HepG2 (cell line): Measurements from ENCODE around the gene MAP3K1. TPM values are rescaled to one million over a fixed set of nuclear protein-coding genes. Genes with fewer than 3 reads are reported as not detected.

Experiments
- ATAC-seq: fragments of 200-7000 bp; cut with Tn5 transposase; 3 replicates; pipeline ENCODE4 v1.9.1; 2020; ENCODE audit warnings: mild to moderate bottlenecking, moderate library complexity
- BruUV-seq: library from RNA; stranded (reverse); fragments of 400-500 nt; replicated peaks from 2 replicates; lab custom pipeline; 2021; lab: Mats Ljungman, UMichigan
- CTCF ChIA-PET: fragments of 300-600 bp; formaldehyde crosslinking; extraction: SDS; loops from one replicate; lab custom pipeline; 2021; ENCODE audit warnings: low total read pairs, inconsistent platforms, low intra/inter-chr PET ratio; lab: Yijun Ruan, JAX
- POLR2A ChIA-PET: fragments of 350-600 bp; sonication (Branson Sonifier 250); formaldehyde crosslinking; loops from one replicate; lab custom pipeline; 2020; ENCODE audit warnings: antibody characterized with exemption, inconsistent platforms; lab: Yijun Ruan, JAX
- DNase-seq: peaks from one replicate; pipeline ENCODE4 v3.0.0-alpha.2; 2015; ENCODE audit warnings: low spot score
- FAIRE-seq: peaks from 3 replicates; lab custom pipeline; 2011; peaks lifted over from hg19 to GRCh38; lab: Jason Lieb, UNC
- H2AFZ ChIP-seq: one replicate; pipeline ENCODE4 v1.6.1; 2011; ENCODE audit warnings: low read length, inconsistent platforms
- H3K27ac ChIP-seq: fragments of 300-600 bp; 3 replicates; pipeline ENCODE4 v1.8.0; 2011; ENCODE audit warnings: mixed run types, mild to moderate bottlenecking, mixed read lengths, low read length, inconsistent platforms; ENCODE audit not compliant: insufficient read depth; ENCODE audit errors: extremely low read length
- H3K27me3 ChIP-seq, 2 experiments: fragments of 200-600 bp in 1 of 2; 2 replicates in 1 of 2; 3 replicates in 1 of 2; pipeline versions ENCODE4 v1.6.0 to v1.8.0; 2011; ENCODE audit warnings: low read length in 2 of 2, mild to moderate bottlenecking in 2 of 2, moderate library complexity in 2 of 2, inconsistent platforms in 1 of 2; ENCODE audit not compliant: insufficient read depth in 2 of 2, control insufficient read depth in 1 of 2
- H3K36me3 ChIP-seq, 2 experiments: fragments of 200-600 bp in 1 of 2; replicated peaks in 1 of 2; 2 replicates in 1 of 2; 3 replicates in 1 of 2; pipeline versions ENCODE4 v1.5.1 to v1.8.0; 2011; ENCODE audit warnings: low read length in 2 of 2, inconsistent platforms in 1 of 2; ENCODE audit not compliant: insufficient read depth in 2 of 2, control insufficient read depth in 1 of 2
- H3K4me1 ChIP-seq: 2 replicates; pipeline ENCODE4 v1.5.1; 2012; ENCODE audit warnings: low read length, inconsistent platforms; ENCODE audit not compliant: insufficient read depth
- H3K4me2 ChIP-seq: 2 replicates; pipeline ENCODE4 v1.6.0; 2011; ENCODE audit warnings: low read depth, low read length, inconsistent platforms
- H3K4me3 ChIP-seq, 3 experiments: fragments of 200-600 bp in 1 of 3; sonication (generic), shearing (Covaris generic) in 1 of 3; replicated peaks in 1 of 3; 2 replicates each; pipeline ENCODE4 v1.5.1; 2011 to 2016; ENCODE audit warnings: low read length in 3 of 3, inconsistent platforms in 2 of 3, low read depth in 2 of 3, mild to moderate bottlenecking in 2 of 3, control low read depth in 1 of 3, mixed read lengths in 1 of 3; ENCODE audit not compliant: insufficient read depth in 1 of 3
- H3K79me2 ChIP-seq: one replicate; pipeline ENCODE4 v1.6.1; 2011; ENCODE audit warnings: low read length, inconsistent platforms; ENCODE audit not compliant: insufficient read depth
- H3K9ac ChIP-seq: 2 replicates; pipeline ENCODE4 v1.6.0; 2011; ENCODE audit warnings: mild to moderate bottlenecking, low read depth, low read length, inconsistent platforms; ENCODE audit not compliant: insufficient read depth
- H3K9me3 ChIP-seq: 2 replicates; pipeline ENCODE4 v1.5.1; 2012; ENCODE audit warnings: mild to moderate bottlenecking, low read length
- H4K20me1 ChIP-seq: 2 replicates; pipeline ENCODE4 v1.6.0; 2011; ENCODE audit warnings: inconsistent platforms, mild to moderate bottlenecking, low read length, moderate library complexity; ENCODE audit not compliant: insufficient read depth
- KAT2B ChIP-seq: fragments of 150-350 bp; IDR thresholded peaks from 2 replicates; pipeline ENCODE4 v1.6.1; 2014; ENCODE audit warnings: low read depth, low read length, borderline replicate concordance
- KLF13 ChIP-seq: sonication (generic); formaldehyde crosslinking; IDR thresholded peaks from 2 replicates; pipeline ENCODE4 v1.4.0; 2020; ENCODE audit warnings: mild to moderate bottlenecking, missing genetic modification reagents
- MEF2D ChIP-seq: sonication (generic); formaldehyde crosslinking; IDR thresholded peaks from 2 replicates; pipeline ENCODE4 v1.5.1; 2020; ENCODE audit warnings: mild to moderate bottlenecking, missing genetic modification reagents
- POGK ChIP-seq: sonication (generic); formaldehyde crosslinking; conservative IDR thresholded peaks from 2 replicates; pipeline ENCODE4 v1.8.0; 2022; ENCODE audit warnings: mild to moderate bottlenecking, moderate library complexity, missing genetic modification reagents
- ZNF143 ChIP-seq: sonication (generic); formaldehyde crosslinking; IDR thresholded peaks from 2 replicates; pipeline ENCODE4 v1.4.0; 2020; ENCODE audit warnings: missing genetic modification reagents
- ZNF264 ChIP-seq: sonication (generic); formaldehyde crosslinking; IDR thresholded peaks from 2 replicates; pipeline ENCODE4 v1.4.0; 2020; ENCODE audit warnings: missing genetic modification reagents
- ZNF276 ChIP-seq: sonication (generic); formaldehyde crosslinking; IDR thresholded peaks from 2 replicates; pipeline ENCODE4 v1.4.0; 2020; ENCODE audit warnings: mild to moderate bottlenecking, low read depth, missing genetic modification reagents
- ZNF414 ChIP-seq: sonication (generic); formaldehyde crosslinking; IDR thresholded peaks from 2 replicates; pipeline ENCODE4 v1.5.0; 2020; ENCODE audit warnings: missing genetic modification reagents
- ZNF430 ChIP-seq: sonication (generic); formaldehyde crosslinking; IDR thresholded peaks from 2 replicates; pipeline ENCODE4 v1.9.0; 2021; ENCODE audit warnings: mild to moderate bottlenecking, missing genetic modification reagents
- ZNF7 ChIP-seq: IDR thresholded peaks from 2 replicates; pipeline ENCODE4 v1.6.1; 2016; ENCODE audit warnings: missing biosample characterization, missing genetic modification reagents
- WGBS: methylation state at CpG from one replicate; pipeline ENCODE4 v1.1.6; 2017; ENCODE audit warnings: low lambda C conversion rate; 5-methylcytosine and 5-hydroxymethylcytosine counted together
- in situ Hi-C: cut with HindIII; loops from 2 replicates; pipeline ENCODE4 v1.10.0; 2017; ENCODE audit warnings: low pct_unique_long_range_greater_than_20kb; ENCODE audit not compliant: extremely low pct_ligation_motif_present
- intact Hi-C: fragments of 100-400 bp; cut with micrococcal nuclease; formaldehyde crosslinking; loops from one replicate; pipeline ENCODE4 v1.10.0; 2022; ENCODE audit not compliant: unreplicated experiment
- polyA plus RNA-seq, 8 experiments: library from polyadenylated mRNA; depleted of rRNA in 3 of 8; stranded (reverse) in 7 of 8; unstranded in 1 of 8; fragments of >200 nt; fragmentation: Illumina TruSeq in 4 of 8; extraction: Trizol in 4 of 8; gene quantifications; 2 replicates each; pipeline versions ENCODE4 v1.2.1 to v1.2.3, GENCODE V29; 2011 to 2016; ENCODE audit warnings: low read depth in 4 of 8, missing spikeins in 1 of 8, mixed read lengths in 1 of 8; ENCODE audit not compliant: insufficient read depth in 1 of 8
- total RNA-seq, 5 experiments: library from RNA; depleted of rRNA; stranded (reverse); fragments of >200 nt; fragmentation: Illumina TruSeq; extraction: Trizol; gene quantifications; 2 replicates each; pipeline ENCODE4 v1.2.3, GENCODE V29; 2016; ENCODE audit warnings: low read depth in 1 of 5
- TF ChIP-seq, protein P1 (sequence below): sonication (generic); formaldehyde crosslinking; IDR thresholded peaks from 2 replicates; pipeline ENCODE4 v1.8.0; 2022; ENCODE audit warnings: mild to moderate bottlenecking, missing genetic modification reagents, moderate library complexity
- TF ChIP-seq, protein P2 (sequence below): sonication (generic); formaldehyde crosslinking; IDR thresholded peaks from 2 replicates; pipeline ENCODE4 v1.9.0; 2022; ENCODE audit warnings: missing genetic modification reagents, mild to moderate bottlenecking, borderline replicate concordance

MAP3K1 gene
- total and polyA plus RNA-seq, 2 of the 13 experiments (the other 11 are each of a cell fraction or from before 2014, with no cell fraction given), result 16.4 to 30.3 TPM

GRCh38 chr5:56803894-56804293, 11.5 kb upstream of the MAP3K1 start:
- H3K9me3 ChIP-seq, result no peaks in the 10 kb centered on the region
- no peak for DNase-seq
- ATAC-seq, result no peak
- ChIA-PET CTCF (no interaction called here), POLR2A (no interaction called here)
- no peaks in the 10 kb centered on the region for H3K36me3 ChIP-seq
- in situ Hi-C loops, result no loop called here
- intact Hi-C loops, result no loop called here
- H3K4me2 ChIP-seq, result no peak overlapping the region
- no peak overlapping the region for H3K4me3 ChIP-seq
- H3K9ac ChIP-seq, result no peak overlapping the region
- H3K79me2 ChIP-seq, result no peaks in the 10 kb centered on the region
- 6% methylated on average over 1 of the region's 1 CpG for WGBS
- no peak overlapping the region for H2AFZ ChIP-seq
- FAIRE-seq, result no peak
- no peaks in the 10 kb centered on the region for H3K4me1 ChIP-seq
- peaks cover 0 to 16% of the 10 kb centered on the region in 2 experiments; a peak in 2 of 5 replicates for H3K27me3 ChIP-seq
- no peaks in the 10 kb centered on the region for H4K20me1 ChIP-seq
- TF ChIP-seq, protein P1, sequence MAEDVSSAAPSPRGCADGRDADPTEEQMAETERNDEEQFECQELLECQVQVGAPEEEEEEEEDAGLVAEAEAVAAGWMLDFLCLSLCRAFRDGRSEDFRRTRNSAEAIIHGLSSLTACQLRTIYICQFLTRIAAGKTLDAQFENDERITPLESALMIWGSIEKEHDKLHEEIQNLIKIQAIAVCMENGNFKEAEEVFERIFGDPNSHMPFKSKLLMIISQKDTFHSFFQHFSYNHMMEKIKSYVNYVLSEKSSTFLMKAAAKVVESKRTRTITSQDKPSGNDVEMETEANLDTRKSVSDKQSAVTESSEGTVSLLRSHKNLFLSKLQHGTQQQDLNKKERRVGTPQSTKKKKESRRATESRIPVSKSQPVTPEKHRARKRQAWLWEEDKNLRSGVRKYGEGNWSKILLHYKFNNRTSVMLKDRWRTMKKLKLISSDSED (CRISPR knock-in tag), result no peak
- TF ChIP-seq MEF2D (CRISPR knock-in tag), result no peak
- TF ChIP-seq ZNF264 (CRISPR knock-in tag), result no peak
- no peak for TF ChIP-seq ZNF143 (CRISPR knock-in tag)
- TF ChIP-seq POGK (CRISPR knock-in tag), result no peak
- TF ChIP-seq ZNF276 (CRISPR knock-in tag), result no peak
- no peak for TF ChIP-seq ZNF430 (CRISPR knock-in tag)
- TF ChIP-seq ZNF414 (CRISPR knock-in tag), result no peak
- TF ChIP-seq KAT2B, result no peak
- TF ChIP-seq, protein P2, sequence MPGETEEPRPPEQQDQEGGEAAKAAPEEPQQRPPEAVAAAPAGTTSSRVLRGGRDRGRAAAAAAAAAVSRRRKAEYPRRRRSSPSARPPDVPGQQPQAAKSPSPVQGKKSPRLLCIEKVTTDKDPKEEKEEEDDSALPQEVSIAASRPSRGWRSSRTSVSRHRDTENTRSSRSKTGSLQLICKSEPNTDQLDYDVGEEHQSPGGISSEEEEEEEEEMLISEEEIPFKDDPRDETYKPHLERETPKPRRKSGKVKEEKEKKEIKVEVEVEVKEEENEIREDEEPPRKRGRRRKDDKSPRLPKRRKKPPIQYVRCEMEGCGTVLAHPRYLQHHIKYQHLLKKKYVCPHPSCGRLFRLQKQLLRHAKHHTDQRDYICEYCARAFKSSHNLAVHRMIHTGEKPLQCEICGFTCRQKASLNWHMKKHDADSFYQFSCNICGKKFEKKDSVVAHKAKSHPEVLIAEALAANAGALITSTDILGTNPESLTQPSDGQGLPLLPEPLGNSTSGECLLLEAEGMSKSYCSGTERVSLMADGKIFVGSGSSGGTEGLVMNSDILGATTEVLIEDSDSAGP, result no peak
- no peak for TF ChIP-seq KLF13 (CRISPR knock-in tag)
- no peak for TF ChIP-seq ZNF7 (CRISPR knock-in tag)
- TF ChIP-seq, all 625 proteins: peak for 0
- BruUV-seq, result no TSS peak
- H3K27ac ChIP-seq, result no peak overlapping the region
